ENCODE data around the gene FGD6.
A peak's percentile ranks its signal among the peaks of the same experiment; 100 is the strongest.

FGD6 gene

GRCh38 chr12:95231190-95231589 is 13.9 kb upstream of the FGD6 start:
- peak; percentile 14 for DNase-seq

GRCh38 chr12:95230313-95230712 is 13.0 kb upstream of the FGD6 start:
- no peak for DNase-seq

GRCh38 chr12:95229636-95230035 is 12.4 kb upstream of the FGD6 start:
- DNase-seq: no peak

GRCh38 chr12:95228617-95229016 is 11.3 kb upstream of the FGD6 start:
- DNase-seq: no peak

- no peak for DNase-seq
Observed at GRCh38 chr12:95227818-95228356, 10.6 kb upstream of the FGD6 start.

- no peak for DNase-seq
Observed at GRCh38 chr12:95225645-95226212, 8.5 kb upstream of the FGD6 start.

- DNase-seq: no peak
Observed at GRCh38 chr12:95224202-95225170, 7.2 kb upstream of the FGD6 start.

GRCh38 chr12:95220726-95221125 is 3.5 kb upstream of the FGD6 start:
- DNase-seq: no peak

GRCh38 chr12:95220190-95220589 is 2.9 kb upstream of the FGD6 start:
- DNase-seq: no peak

GRCh38 chr12:95218150-95219133 is 1.2 kb upstream of the FGD6 start:
- DNase-seq: peak; percentile 88

GRCh38 chr12:95216711-95217376 is 423 bp downstream of the FGD6 start:
- DNase-seq: peak; percentile 86

- DNase-seq: peak; percentile 64
Observed at GRCh38 chr12:95215949-95216348, 1.3 kb downstream of the FGD6 start.

GRCh38 chr12:95214466-95214865 is 2.8 kb downstream of the FGD6 start:
- peak; percentile 78 for DNase-seq

- peak; percentile 48 for DNase-seq
Observed at GRCh38 chr12:95213928-95214327, 3.3 kb downstream of the FGD6 start.

- no peak for DNase-seq
Observed at GRCh38 chr12:95213119-95213518, 4.1 kb downstream of the FGD6 start.

- no peak for DNase-seq
Observed at GRCh38 chr12:95212586-95212985, 4.7 kb downstream of the FGD6 start.

- DNase-seq: peak; percentile 82
Observed at GRCh38 chr12:95208678-95209077, 8.6 kb downstream of the FGD6 start.

- DNase-seq: no peak
Observed at GRCh38 chr12:95207407-95207806, 9.9 kb downstream of the FGD6 start.

GRCh38 chr12:95206916-95207315 is 10.4 kb downstream of the FGD6 start:
- DNase-seq: no peak

GRCh38 chr12:95205685-95206084 is 11.6 kb downstream of the FGD6 start:
- DNase-seq: peak; percentile 39

GRCh38 chr12:95205016-95205624 is 12.1 kb downstream of the FGD6 start:
- DNase-seq: no peak

All from NCI-H69 (cell line).